OCI-LY7 (cell line): Measurements from ENCODE around the gene TUBGCP5. TPM values are rescaled to one million over a fixed set of nuclear protein-coding genes. Genes with fewer than 3 reads are reported as not detected.

Experiments
- BruUV-seq: library from RNA; stranded (reverse); fragments of 400-500 nt; replicated peaks from 2 replicates; lab custom pipeline; 2021; lab: Mats Ljungman, UMichigan
- CTCF ChIA-PET: fragments of 300-600 bp; sonication (Branson Sonifier 250); formaldehyde crosslinking; loops from one replicate; lab custom pipeline; 2022; ENCODE audit warnings: antibody characterized with exemption; ENCODE audit not compliant: unreplicated experiment; lab: Charles Lee
- POLR2A ChIA-PET: fragments of 300-600 bp; sonication (Branson Sonifier 250); formaldehyde crosslinking; loops from one replicate; lab custom pipeline; 2022; ENCODE audit warnings: antibody characterized with exemption; lab: Charles Lee
- DNase-seq: peaks from one replicate; pipeline ENCODE4 v3.0.0-alpha.2; 2015; ENCODE audit warnings: low spot score
- H2AFZ ChIP-seq: fragments of 200-600 bp; sonication (generic), shearing (Covaris generic); 2 replicates; pipeline ENCODE4 v1.6.1; 2014; ENCODE audit warnings: mild to moderate bottlenecking, antibody characterized with exemption, low read length, moderate library complexity
- H3K27ac ChIP-seq: fragments of 200-600 bp; sonication (generic); 2 replicates; pipeline ENCODE4 v1.5.1; 2014; ENCODE audit warnings: mixed run types, low read depth, mild to moderate bottlenecking, moderate library complexity, low read length, inconsistent platforms; ENCODE audit not compliant: poor library complexity, severe bottlenecking
- H3K36me3 ChIP-seq: fragments of 200-600 bp; sonication (generic); 2 replicates; pipeline ENCODE4 v1.6.1; 2014; ENCODE audit warnings: mild to moderate bottlenecking, antibody characterized with exemption, low read length, moderate library complexity, mixed read lengths; ENCODE audit not compliant: insufficient read depth
- H3K4me1 ChIP-seq: fragments of 200-600 bp; sonication (generic); 2 replicates; pipeline ENCODE4 v1.5.1; 2014; ENCODE audit warnings: mild to moderate bottlenecking, low read length; ENCODE audit not compliant: insufficient read depth, poor library complexity, severe bottlenecking
- H3K4me2 ChIP-seq: fragments of 200-600 bp; sonication (generic); 2 replicates; pipeline ENCODE4 v1.6.1; 2014; ENCODE audit warnings: mild to moderate bottlenecking, low read length
- H3K4me3 ChIP-seq: fragments of 200-600 bp; sonication (generic); 2 replicates; pipeline ENCODE4 v1.5.1; 2014; ENCODE audit warnings: mild to moderate bottlenecking, low read depth, low read length; ENCODE audit not compliant: poor library complexity, severe bottlenecking
- H3K79me2 ChIP-seq: fragments of 200-600 bp; sonication (generic); 2 replicates; pipeline ENCODE4 v1.6.1; 2016; ENCODE audit warnings: low read depth, mild to moderate bottlenecking, low read length, moderate library complexity, mixed read lengths; ENCODE audit not compliant: insufficient read depth
- H3K9me2 ChIP-seq: fragments of 200-600 bp; sonication (generic); 2 replicates; pipeline ENCODE4 v1.6.1; 2016; ENCODE audit warnings: mild to moderate bottlenecking, low read length, mixed read lengths; ENCODE audit not compliant: insufficient read depth
- H3K9me3 ChIP-seq: fragments of 200-600 bp; sonication (generic); 2 replicates; pipeline ENCODE4 v1.6.1; 2014; ENCODE audit warnings: mild to moderate bottlenecking, mixed run types, low read length, mixed read lengths
- H4K20me1 ChIP-seq: fragments of 200-600 bp; sonication (generic); 2 replicates; pipeline ENCODE4 v1.6.1; 2014; ENCODE audit warnings: mild to moderate bottlenecking, antibody characterized with exemption, low read length, moderate library complexity, mixed read lengths; ENCODE audit not compliant: insufficient read depth
- CTCF ChIP-seq: fragments of 200-600 bp; sonication (generic); conservative IDR thresholded peaks from 2 replicates; pipeline ENCODE4 v1.5.1; 2014; ENCODE audit warnings: mild to moderate bottlenecking, antibody characterized with exemption, low read length, moderate library complexity, mixed read lengths
- EZH2phosphoT487 ChIP-seq: fragments of 200-600 bp; sonication (generic); IDR thresholded peaks from 2 replicates; pipeline ENCODE4 v1.6.1; 2018; ENCODE audit warnings: low read depth, borderline replicate concordance, mild to moderate bottlenecking, mixed run types, antibody characterized with exemption, low read length, moderate library complexity, mixed read lengths
- intact Hi-C: fragments of 100-400 bp; cut with micrococcal nuclease; formaldehyde crosslinking; loops from one replicate; pipeline ENCODE4 v1.10.0; 2022; ENCODE audit not compliant: unreplicated experiment
- total RNA-seq, 2 experiments: library from RNA; depleted of rRNA in 1 of 2; stranded (reverse); fragments of >200 nt in 1 of 2; shearing (Covaris generic) in 1 of 2; gene quantifications; 2 replicates each; pipeline ENCODE4 v1.2.3, GENCODE V29; 2014 to 2022

The TUBGCP5 gene
- total RNA-seq, 2 experiments from 2014 or later, result 30.9 to 36.3 TPM

DNA sequence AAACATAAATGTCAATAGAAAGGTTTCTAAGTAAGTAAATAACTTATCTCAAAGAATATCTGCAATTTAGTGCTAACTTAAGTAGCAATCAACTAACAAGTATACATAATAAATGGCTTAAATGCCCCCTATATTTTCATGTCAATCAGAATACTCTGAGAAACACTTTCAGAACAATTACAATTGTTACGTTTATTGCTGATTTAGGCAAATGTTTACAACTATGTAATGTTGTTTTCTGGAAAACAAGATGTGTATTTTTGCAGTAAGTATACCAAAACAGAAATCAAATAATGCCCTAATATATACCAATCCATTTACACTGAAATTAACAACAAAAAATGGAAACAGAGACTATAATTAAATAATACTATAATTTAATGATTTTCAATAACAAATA lies 13.2 kb downstream of the TUBGCP5 start:
- no peaks in the 10 kb centered on the region for H3K9me2 ChIP-seq
- H4K20me1 ChIP-seq, result no peaks in the 10 kb centered on the region
- peaks cover 95% of the 10 kb centered on the region for H3K36me3 ChIP-seq
- H3K4me1 ChIP-seq, result no peaks in the 10 kb centered on the region
- no peak for TF ChIP-seq CTCF
- TF ChIP-seq EZH2phosphoT487, result no peak
- ChIA-PET POLR2A (no interaction called here), CTCF (no interaction called here)
- no peaks in the 10 kb centered on the region for H3K79me2 ChIP-seq
- BruUV-seq, result no TSS peak
- no peak overlapping the region for H3K4me3 ChIP-seq
- no peak overlapping the region for H2AFZ ChIP-seq
- no peak overlapping the region for H3K4me2 ChIP-seq
- intact Hi-C loops, result no loop called here
- H3K9me3 ChIP-seq, result no peaks in the 10 kb centered on the region
- no peak overlapping the region for H3K27ac ChIP-seq
- DNase-seq, result no peak

DNA sequence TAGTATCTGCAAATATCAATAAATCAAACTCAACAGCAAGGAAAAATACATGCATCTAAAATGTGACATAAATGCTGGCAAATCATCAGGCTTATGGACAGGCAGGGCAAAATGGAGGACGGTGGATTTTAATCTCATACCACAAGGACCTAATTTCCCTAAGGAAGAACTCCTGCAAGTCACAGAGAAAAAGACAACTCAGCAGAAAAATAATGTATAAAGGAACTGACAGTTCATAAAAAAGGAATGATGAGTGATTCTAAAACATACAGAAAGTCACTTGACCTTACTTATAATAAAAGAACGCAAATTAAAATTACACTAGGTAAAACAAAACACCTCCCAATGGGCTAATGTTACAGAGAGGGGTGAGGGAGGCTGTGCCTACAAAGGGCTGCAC lies 17.2 kb downstream of the TUBGCP5 start:
- Histone ChIP-seq H2AFZ (no peak overlapping the region), H3K4me2 (no peak overlapping the region), H3K9me3 (no peaks in the 10 kb centered on the region), H3K36me3 (peaks cover 91% of the 10 kb centered on the region), H3K4me3 (no peak overlapping the region), H3K4me1 (no peaks in the 10 kb centered on the region), H3K79me2 (no peaks in the 10 kb centered on the region), H3K27ac (no peak overlapping the region), H3K9me2 (no peaks in the 10 kb centered on the region), H4K20me1 (no peaks in the 10 kb centered on the region)
- POLR2A ChIA-PET, result no interaction called here
- no peak for TF ChIP-seq EZH2phosphoT487
- no peak for TF ChIP-seq CTCF
- no peak for DNase-seq
- no TSS peak for BruUV-seq
- intact Hi-C loops, result no loop called here
- CTCF ChIA-PET, result no interaction called here

DNA sequence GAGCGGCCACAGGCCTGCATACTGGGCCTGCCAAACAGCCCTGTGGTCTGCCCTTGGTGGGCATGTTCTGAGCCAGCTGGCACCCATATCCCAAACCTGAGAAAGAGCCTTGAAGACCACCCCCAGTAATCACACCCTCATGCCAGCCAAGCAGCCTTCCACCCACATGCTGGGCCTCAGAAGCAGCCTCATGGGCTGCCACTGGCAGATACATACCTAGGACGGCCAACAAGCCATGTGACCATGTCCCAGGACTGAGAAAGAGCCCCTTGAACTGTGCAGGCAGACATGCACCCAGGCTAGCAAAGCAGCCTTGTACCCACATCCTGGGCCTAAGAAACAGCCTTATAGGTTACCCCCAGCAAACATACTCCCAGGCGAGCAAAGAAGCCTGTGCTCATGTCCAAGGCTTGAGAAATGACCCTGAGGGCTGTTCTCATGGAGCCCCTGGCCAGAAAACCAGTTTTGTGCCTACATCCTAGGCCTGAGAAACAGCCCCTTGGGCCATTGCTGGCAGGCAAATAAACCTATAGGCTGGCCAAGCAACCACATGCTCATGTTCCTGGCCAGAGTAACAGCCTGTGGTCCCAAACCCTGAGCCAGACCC lies 24.9 kb downstream of the TUBGCP5 start:
- no peak overlapping the region for H3K27ac ChIP-seq
- no peaks in the 10 kb centered on the region for H4K20me1 ChIP-seq
- H2AFZ ChIP-seq, result no peak overlapping the region
- no peaks in the 10 kb centered on the region for H3K4me1 ChIP-seq
- intact Hi-C loops, result no loop called here
- H3K79me2 ChIP-seq, result no peaks in the 10 kb centered on the region
- peaks cover 95% of the 10 kb centered on the region for H3K36me3 ChIP-seq
- TF ChIP-seq EZH2phosphoT487 (no peak), CTCF (no peak)
- ChIA-PET CTCF (no interaction called here), POLR2A (no interaction called here)
- no TSS peak for BruUV-seq
- DNase-seq, result no peak
- H3K9me3 ChIP-seq, result no peaks in the 10 kb centered on the region
- no peak overlapping the region for H3K4me3 ChIP-seq
- H3K4me2 ChIP-seq, result no peak overlapping the region
- H3K9me2 ChIP-seq, result no peaks in the 10 kb centered on the region
